ENCODE data around the gene IFT25. TPM values are rescaled to one million over a fixed set of nuclear protein-coding genes. Genes with fewer than 3 reads are reported as not detected.

Gene IFT25
- total RNA-seq, 1 experiment from 2014 or later = 31.7 TPM

- Mint-ChIP-seq H3K4me1 (ENCODE audit: low read depth, unreplicated experiment) (peaks cover 27% of the 10 kb centered on the region), H3K4me3 (ENCODE audit: unreplicated experiment) (peak overlapping the region; percentile 94), H3K27me3 (ENCODE audit: insufficient read depth, unreplicated experiment) (no peaks in the 10 kb centered on the region), H3K36me3 (ENCODE audit: insufficient read depth, unreplicated experiment) (peaks cover 15% of the 10 kb centered on the region), H3K9me3 (ENCODE audit: unreplicated experiment) (no peaks in the 10 kb centered on the region), H3K27ac (ENCODE audit: unreplicated experiment) (peak overlapping the region; percentile 89)
- H3K27me3 ChIP-seq (replicated peaks; ENCODE audit: control insufficient read depth, insufficient read depth, low read length) = no peaks in the 10 kb centered on the region
- H3K36me3 ChIP-seq (ENCODE audit: control insufficient read depth, insufficient read depth, low read length) = no peaks in the 10 kb centered on the region
- H3K4me1 ChIP-seq = peaks cover 27% of the 10 kb centered on the region
- TF ChIP-seq, protein P1, sequence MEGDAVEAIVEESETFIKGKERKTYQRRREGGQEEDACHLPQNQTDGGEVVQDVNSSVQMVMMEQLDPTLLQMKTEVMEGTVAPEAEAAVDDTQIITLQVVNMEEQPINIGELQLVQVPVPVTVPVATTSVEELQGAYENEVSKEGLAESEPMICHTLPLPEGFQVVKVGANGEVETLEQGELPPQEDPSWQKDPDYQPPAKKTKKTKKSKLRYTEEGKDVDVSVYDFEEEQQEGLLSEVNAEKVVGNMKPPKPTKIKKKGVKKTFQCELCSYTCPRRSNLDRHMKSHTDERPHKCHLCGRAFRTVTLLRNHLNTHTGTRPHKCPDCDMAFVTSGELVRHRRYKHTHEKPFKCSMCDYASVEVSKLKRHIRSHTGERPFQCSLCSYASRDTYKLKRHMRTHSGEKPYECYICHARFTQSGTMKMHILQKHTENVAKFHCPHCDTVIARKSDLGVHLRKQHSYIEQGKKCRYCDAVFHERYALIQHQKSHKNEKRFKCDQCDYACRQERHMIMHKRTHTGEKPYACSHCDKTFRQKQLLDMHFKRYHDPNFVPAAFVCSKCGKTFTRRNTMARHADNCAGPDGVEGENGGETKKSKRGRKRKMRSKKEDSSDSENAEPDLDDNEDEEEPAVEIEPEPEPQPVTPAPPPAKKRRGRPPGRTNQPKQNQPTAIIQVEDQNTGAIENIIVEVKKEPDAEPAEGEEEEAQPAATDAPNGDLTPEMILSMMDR (IDR thresholded peaks at IDR 0.05; ENCODE audit: insufficient read depth in 1 of 2, low read depth in 1 of 2, low read length in 1 of 2, severe bottlenecking in 1 of 2, unreplicated experiment in 1 of 2) = no peak
- no TSS peak for BruUV-seq (replicated peaks)
- ChIA-PET CTCF (interaction anchor here (0.9 to 1.9 kb wide), 10 partner anchors 14 to 107 kb away, joined by 3 to 16 read pairs (median 6); partner anchors contain the start of gene NDC1), POLR2A (interaction anchor here (0.6 to 1.7 kb wide), 5 partner anchors 11 to 1541 kb away, joined by 3 to 10 read pairs (median 8); partner anchors contain the start of genes DIO1, ORC1, PRPF38A and TCEANC2)
- intact Hi-C loops (cut with micrococcal nuclease; ENCODE audit: unreplicated experiment) = no loop called here
- H3K9me3 ChIP-seq = no peaks in the 10 kb centered on the region
- peak overlapping the region; percentile 91 for H3K4me3 ChIP-seq (ENCODE audit: low read depth, low read length)
- no peak for DNase-seq
Observed at GRCh38 chr1:53945183-53945432, 391 bp downstream of the IFT25 start.

GRCh38 chr1:53944469-53945182 is 873 bp downstream of the IFT25 start:
- peak overlapping the region; percentile 91 for H3K4me3 ChIP-seq (ENCODE audit: low read depth, low read length)
- H3K9me3 Mint-ChIP-seq (ENCODE audit: unreplicated experiment) = no peaks in the 10 kb centered on the region
- H3K27me3 Mint-ChIP-seq (ENCODE audit: insufficient read depth, unreplicated experiment) = no peaks in the 10 kb centered on the region
- H3K9me3 ChIP-seq = no peaks in the 10 kb centered on the region
- DNase-seq = peak in 1 of 2 experiments; percentile 8
- H3K27me3 ChIP-seq (replicated peaks; ENCODE audit: control insufficient read depth, insufficient read depth, low read length) = no peaks in the 10 kb centered on the region
- H3K4me3 Mint-ChIP-seq (ENCODE audit: unreplicated experiment) = peak overlapping the region; percentile 94
- CTCF ChIA-PET = interaction anchor here (1.1 to 1.9 kb wide), 4 partner anchors 20 to 66 kb away, joined by 3 to 13 read pairs (median 8); no protein-coding TSS in a partner anchor
- POLR2A ChIA-PET = interaction anchor here (0.6 to 1.4 kb wide), 2 partner anchors 46 to 51 kb away, joined by 8 to 21 read pairs; partner anchors contain the start of gene DIO1
- peak overlapping the region; percentile 89 for H3K27ac Mint-ChIP-seq (ENCODE audit: unreplicated experiment)
- BruUV-seq (replicated peaks) = no TSS peak
- H3K4me1 ChIP-seq = peaks cover 27% of the 10 kb centered on the region
- TF ChIP-seq, protein P1 (IDR thresholded peaks at IDR 0.05; ENCODE audit: insufficient read depth in 1 of 2, low read depth in 1 of 2, low read length in 1 of 2, severe bottlenecking in 1 of 2, unreplicated experiment in 1 of 2) = no peak
- H3K36me3 ChIP-seq (ENCODE audit: control insufficient read depth, insufficient read depth, low read length) = no peaks in the 10 kb centered on the region
- peaks cover 22% of the 10 kb centered on the region for H3K4me1 Mint-ChIP-seq (ENCODE audit: low read depth, unreplicated experiment)
- intact Hi-C loops (cut with micrococcal nuclease; ENCODE audit: unreplicated experiment) = no loop called here
- peaks cover 11% of the 10 kb centered on the region for H3K36me3 Mint-ChIP-seq (ENCODE audit: insufficient read depth, unreplicated experiment)

- H3K4me3 Mint-ChIP-seq (ENCODE audit: unreplicated experiment) = no peak overlapping the region
- H3K36me3 Mint-ChIP-seq (ENCODE audit: insufficient read depth, unreplicated experiment) = peaks cover 6% of the 10 kb centered on the region
- Histone ChIP-seq H3K9me3 (no peaks in the 10 kb centered on the region), H3K27me3 (replicated peaks; ENCODE audit: control insufficient read depth, insufficient read depth, low read length) (no peaks in the 10 kb centered on the region), H3K36me3 (ENCODE audit: control insufficient read depth, insufficient read depth, low read length) (no peaks in the 10 kb centered on the region), H3K4me3 (ENCODE audit: low read depth, low read length) (no peak overlapping the region), H3K4me1 (peaks cover 27% of the 10 kb centered on the region)
- intact Hi-C loops (cut with micrococcal nuclease; ENCODE audit: unreplicated experiment) = no loop called here
- BruUV-seq (replicated peaks) = TSS peak; percentile 32
- H3K4me1 Mint-ChIP-seq (ENCODE audit: low read depth, unreplicated experiment) = peaks cover 22% of the 10 kb centered on the region
- ChIA-PET POLR2A (no interaction called here), CTCF (no interaction called here)
- no peak for DNase-seq
- peak overlapping the region; percentile 31 for H3K27ac Mint-ChIP-seq (ENCODE audit: unreplicated experiment)
- no peaks in the 10 kb centered on the region for H3K9me3 Mint-ChIP-seq (ENCODE audit: unreplicated experiment)
- no peaks in the 10 kb centered on the region for H3K27me3 Mint-ChIP-seq (ENCODE audit: insufficient read depth, unreplicated experiment)
- TF ChIP-seq, protein P1 (IDR thresholded peaks at IDR 0.05; ENCODE audit: insufficient read depth in 1 of 2, low read depth in 1 of 2, low read length in 1 of 2, severe bottlenecking in 1 of 2, unreplicated experiment in 1 of 2) = no peak
Observed at GRCh38 chr1:53943490-53944043, 1.9 kb downstream of the IFT25 start.
